Measurements from ENCODE around the gene CUEDC1. TPM values are rescaled to one million over a fixed set of nuclear protein-coding genes. Genes with fewer than 3 reads are reported as not detected.

The CUEDC1 gene
- total RNA-seq, 4 donors from 2014 or later: 20.2 to 27.3 (median 24.6) TPM

GRCh38 chr17:57953705-57954396 is 1.4 kb downstream of the CUEDC1 start:
- peaks cover 20 to 69% (median 50%) of the 10 kb centered on the region in 4 donors for H3K4me1 ChIP-seq
- peak overlapping the region; percentile 91 to 99 (median 97) for H3K27ac ChIP-seq
- intact Hi-C loops (cut with DNase I; ENCODE audit: low total_unique reads) (no loop called here), in situ Hi-C loops (cut with MboI; ENCODE audit: low pct_ligation_motif_present in 1 of 4, low pct_unique_long_range_greater_than_20kb in 1 of 4, low sequenced_read_pairs in 3 of 4) (no loop called here)
- TF ChIP-seq EP300 (IDR thresholded peaks at IDR 0.05; ENCODE audit: low read depth) (no peak), POLR2AphosphoS5 (IDR thresholded peaks at IDR 0.05) (no peak)
- no peak for DNase-seq
- 76 to 82% methylated on average over 7 to 13 of the region's 13 CpGs for WGBS, 2 donors (ENCODE audit: low coverage in 1 of 2)
- peak overlapping the region in 3 of 4 donors; percentile 59 to 97 (median 92) for H3K4me3 ChIP-seq
- H3K27me3 ChIP-seq: no peaks in the 10 kb centered on the region
- no peaks in the 10 kb centered on the region for H3K9me3 ChIP-seq
- H3K36me3 ChIP-seq: no peaks in the 10 kb centered on the region

GRCh38 chr17:57953219-57953618 is 2.0 kb downstream of the CUEDC1 start:
- Histone ChIP-seq H3K27ac (peak overlapping the region; percentile 91 to 99 (median 97)), H3K27me3 (no peaks in the 10 kb centered on the region), H3K9me3 (no peaks in the 10 kb centered on the region), H3K36me3 (no peaks in the 10 kb centered on the region), H3K4me3 (no peak overlapping the region), H3K4me1 (peaks cover 24 to 76% (median 55%) of the 10 kb centered on the region in 4 donors)
- TF ChIP-seq POLR2AphosphoS5 (IDR thresholded peaks at IDR 0.05) (no peak), POLR2A (IDR thresholded peaks at IDR 0.05) (no peak), CTCF (IDR thresholded peaks at IDR 0.05) (no peak), EP300 (IDR thresholded peaks at IDR 0.05; ENCODE audit: low read depth) (no peak)
- no peak for DNase-seq
- in situ Hi-C loops (cut with MboI; ENCODE audit: low pct_ligation_motif_present in 1 of 4, low pct_unique_long_range_greater_than_20kb in 1 of 4, low sequenced_read_pairs in 3 of 4): no loop called here
- 50% methylated on average over 1 of the region's 1 CpG; no CpG with 5 or more reads in 1 of the 2 donors for WGBS, 2 donors (ENCODE audit: low coverage in 1 of 2)
- intact Hi-C loops (cut with DNase I; ENCODE audit: low total_unique reads): no loop called here

GRCh38 chr17:57949649-57950048 is 5.6 kb downstream of the CUEDC1 start:
- peaks cover 32 to 95% (median 66%) of the 10 kb centered on the region in 4 donors for H3K4me1 ChIP-seq
- H3K4me3 ChIP-seq: no peak overlapping the region
- no peaks in the 10 kb centered on the region for H3K9me3 ChIP-seq
- no peaks in the 10 kb centered on the region for H3K36me3 ChIP-seq
- H3K27ac ChIP-seq: peak overlapping the region; percentile 91 to 99 (median 97)
- in situ Hi-C loops (cut with MboI; ENCODE audit: low pct_ligation_motif_present in 1 of 4, low pct_unique_long_range_greater_than_20kb in 1 of 4, low sequenced_read_pairs in 3 of 4) (no loop called here), intact Hi-C loops (cut with DNase I; ENCODE audit: low total_unique reads) (no loop called here)
- TF ChIP-seq POLR2AphosphoS5 (IDR thresholded peaks at IDR 0.05) (no peak), CTCF (IDR thresholded peaks at IDR 0.05) (no peak)
- H3K27me3 ChIP-seq: no peaks in the 10 kb centered on the region
- 83% methylated on average over 5 of the region's 5 CpGs; no CpG with 5 or more reads in 1 of the 2 donors for WGBS, 2 donors (ENCODE audit: low coverage in 1 of 2)
- peak; percentile 53 for DNase-seq

GRCh38 chr17:57948555-57949420 is 6.4 kb downstream of the CUEDC1 start:
- no peaks in the 10 kb centered on the region for H3K9me3 ChIP-seq
- H3K27me3 ChIP-seq: no peaks in the 10 kb centered on the region
- H3K27ac ChIP-seq: peak overlapping the region; percentile 91 to 99 (median 97)
- intact Hi-C loops (cut with DNase I; ENCODE audit: low total_unique reads) (no loop called here), in situ Hi-C loops (cut with MboI; ENCODE audit: low pct_ligation_motif_present in 1 of 4, low pct_unique_long_range_greater_than_20kb in 1 of 4, low sequenced_read_pairs in 3 of 4) (no loop called here)
- H3K4me3 ChIP-seq: no peak overlapping the region
- TF ChIP-seq CTCF (IDR thresholded peaks at IDR 0.05): no peak
- TF ChIP-seq POLR2AphosphoS5 (IDR thresholded peaks at IDR 0.05): peak; percentile 18 to 68 (median 61)
- no peaks in the 10 kb centered on the region for H3K36me3 ChIP-seq
- DNase-seq: no peak
- WGBS, 2 donors (ENCODE audit: low coverage in 1 of 2): 52% methylated on average over 5 of the region's 5 CpGs; no CpG with 5 or more reads in 1 of the 2 donors
- H3K4me1 ChIP-seq: peaks cover 32 to 92% (median 62%) of the 10 kb centered on the region in 4 donors

Data from transverse colon (tissue), 4 donors.